ENCODE results near the gene SHB. TPM values are rescaled to one million over a fixed set of nuclear protein-coding genes. Genes with fewer than 3 reads are reported as not detected.
A peak's percentile ranks its signal among the peaks of the same experiment; 100 is the strongest.

Gene SHB
- total RNA-seq, 1 experiment from 2014 or later: 28.7 TPM

DNA sequence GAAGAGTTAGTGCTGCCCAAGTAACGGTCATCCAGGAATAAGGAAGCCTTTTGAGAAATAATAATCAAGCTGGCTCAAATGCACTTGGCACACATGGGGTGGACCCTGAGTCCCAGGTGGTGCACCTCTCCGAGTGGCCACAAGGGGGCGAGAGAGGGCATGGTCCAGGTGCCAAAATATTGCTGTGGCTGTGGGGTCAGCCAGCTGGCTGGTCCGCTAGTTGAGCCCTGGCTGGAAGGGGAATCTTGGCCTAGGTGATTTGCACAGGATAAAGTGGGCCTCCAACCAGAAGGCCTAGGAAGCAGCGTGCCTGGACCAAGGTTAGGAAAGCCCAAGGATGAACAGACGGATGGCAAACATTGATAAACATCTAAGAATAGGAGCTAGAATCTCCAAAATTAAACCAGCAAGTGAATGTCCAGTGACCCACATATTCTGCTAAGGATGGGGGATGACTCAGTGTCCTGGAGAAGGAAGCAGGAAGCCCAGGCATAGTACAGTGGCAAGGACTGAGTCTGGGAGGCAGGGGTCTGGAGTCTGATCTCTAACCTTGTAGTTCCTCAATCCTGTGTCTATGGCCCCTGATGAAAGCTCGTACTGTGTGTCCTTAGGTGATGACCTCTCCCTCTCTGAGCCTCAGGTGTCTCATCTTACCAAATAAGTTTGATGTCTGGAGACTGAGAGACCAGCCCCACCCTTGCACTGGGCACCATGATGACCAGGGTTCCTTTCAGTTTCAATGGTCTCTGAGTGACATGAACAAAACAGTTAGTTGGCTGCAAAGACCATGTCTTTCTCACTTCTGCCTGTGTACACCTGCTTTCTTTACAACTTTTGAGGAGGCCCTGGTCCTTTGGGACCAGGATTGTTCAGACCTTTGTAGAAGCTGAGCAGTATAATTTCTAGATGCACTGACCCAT lies 19.2 kb upstream of the SHB start:
- CTCF ChIA-PET: interaction anchor here (0.7 to 2.8 kb wide), 16 partner anchors 8 to 183 kb away, joined by 3 to 27 read pairs (median 5); no protein-coding TSS in a partner anchor
- ATAC-seq (peak; percentile 93), DNase-seq (ENCODE audit: low read depth, low spot score) (peak; percentile 24)
- RAD21 ChIA-PET (ENCODE audit: low non-redundant PET in 1 of 2, low total read pairs in 2 of 2, uncharacterized antibody in 2 of 2, unreplicated experiment in 2 of 2): interaction anchor here (0.9 to 1.8 kb wide), 4 partner anchors 72 to 175 kb away, joined by 4 to 5 read pairs (median 4); no protein-coding TSS in a partner anchor
- H3K27me3 ChIP-seq (ENCODE audit: insufficient read depth, low read length): no peaks in the 10 kb centered on the region
- no peaks in the 10 kb centered on the region for H3K36me3 ChIP-seq (ENCODE audit: control insufficient read depth in 1 of 2, insufficient read depth in 2 of 2, low read length in 2 of 2)
- H3K9me3 ChIP-seq (ENCODE audit: control insufficient read depth in 1 of 2, insufficient read depth in 1 of 2, low read depth in 1 of 2, low read length in 2 of 2): no peaks in the 10 kb centered on the region
- no peak overlapping the region for H3K4me3 ChIP-seq (replicated peaks in 1 of 2; ENCODE audit: low read depth in 1 of 2, low read length in 2 of 2)
- no peak overlapping the region for H3K9ac ChIP-seq (ENCODE audit: low read length)
- H4K20me1 ChIP-seq (ENCODE audit: insufficient read depth): no peaks in the 10 kb centered on the region
- intact Hi-C loops (cut with micrococcal nuclease): loop anchor here (1.0 to 5.0 kb wide), 5 partner anchors 74 to 275 kb away; no protein-coding TSS in a partner anchor
- H3K4me2 ChIP-seq (ENCODE audit: low read length): no peak overlapping the region
- H3K27ac ChIP-seq (ENCODE audit: low read depth, low read length): no peak overlapping the region
- no peak overlapping the region for H2AFZ ChIP-seq (ENCODE audit: low read depth, low read length, poor library complexity, severe bottlenecking)
- BruUV-seq (replicated peaks): no TSS peak
- TF ChIP-seq, protein P1, sequence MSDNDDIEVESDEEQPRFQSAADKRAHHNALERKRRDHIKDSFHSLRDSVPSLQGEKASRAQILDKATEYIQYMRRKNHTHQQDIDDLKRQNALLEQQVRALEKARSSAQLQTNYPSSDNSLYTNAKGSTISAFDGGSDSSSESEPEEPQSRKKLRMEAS (IDR thresholded peaks at IDR 0.05): peak; percentile 31; the same call in 1 of the 2 replicates
- TF ChIP-seq, protein P2, sequence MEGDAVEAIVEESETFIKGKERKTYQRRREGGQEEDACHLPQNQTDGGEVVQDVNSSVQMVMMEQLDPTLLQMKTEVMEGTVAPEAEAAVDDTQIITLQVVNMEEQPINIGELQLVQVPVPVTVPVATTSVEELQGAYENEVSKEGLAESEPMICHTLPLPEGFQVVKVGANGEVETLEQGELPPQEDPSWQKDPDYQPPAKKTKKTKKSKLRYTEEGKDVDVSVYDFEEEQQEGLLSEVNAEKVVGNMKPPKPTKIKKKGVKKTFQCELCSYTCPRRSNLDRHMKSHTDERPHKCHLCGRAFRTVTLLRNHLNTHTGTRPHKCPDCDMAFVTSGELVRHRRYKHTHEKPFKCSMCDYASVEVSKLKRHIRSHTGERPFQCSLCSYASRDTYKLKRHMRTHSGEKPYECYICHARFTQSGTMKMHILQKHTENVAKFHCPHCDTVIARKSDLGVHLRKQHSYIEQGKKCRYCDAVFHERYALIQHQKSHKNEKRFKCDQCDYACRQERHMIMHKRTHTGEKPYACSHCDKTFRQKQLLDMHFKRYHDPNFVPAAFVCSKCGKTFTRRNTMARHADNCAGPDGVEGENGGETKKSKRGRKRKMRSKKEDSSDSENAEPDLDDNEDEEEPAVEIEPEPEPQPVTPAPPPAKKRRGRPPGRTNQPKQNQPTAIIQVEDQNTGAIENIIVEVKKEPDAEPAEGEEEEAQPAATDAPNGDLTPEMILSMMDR (IDR thresholded peaks at IDR 0.05 in 2 of 3, conservative IDR thresholded peaks at IDR 0.05 in 1 of 3; ENCODE audit: borderline replicate concordance in 1 of 3, insufficient read depth in 1 of 3, low read depth in 2 of 3, low read length in 2 of 3): peak; percentile 78 to 99 (median 97)
- TF ChIP-seq CBX3 (IDR thresholded peaks at IDR 0.05; ENCODE audit: low read depth) (peak; percentile 51; the same call in 1 of the 2 replicates), ZFX (IDR thresholded peaks at IDR 0.05) (no peak), RAD21 (IDR thresholded peaks at IDR 0.05; ENCODE audit: low read depth) (peak; percentile 79)
- H3K4me1 ChIP-seq (ENCODE audit: control insufficient read depth in 1 of 2, insufficient read depth in 2 of 2, low read length in 2 of 2): peaks cover 0 to 2% of the 10 kb centered on the region in 2 experiments; a peak in 1 of 4 replicates
- POLR2A ChIA-PET: interaction anchor here (0.6 kb wide), 1 partner anchor 672 kb away, joined by 3 read pairs; no protein-coding TSS in a partner anchor
- H3K9me2 ChIP-seq (ENCODE audit: insufficient read depth): no peaks in the 10 kb centered on the region
- no peaks in the 10 kb centered on the region for H3K79me2 ChIP-seq (ENCODE audit: insufficient read depth, low read length)
